ENCODE measurements around the gene CD163L1.
"Not testable (repeated sequence)": the region's sequence is repeated elsewhere in the genome, so short reads cannot be mapped to it uniquely, and the experiment has no call there.

The CD163L1 gene

GRCh38 chr12:7403466-7403865 is 40.5 kb downstream of the CD163L1 start:
- no peak for DNase-seq

GRCh38 chr12:7399089-7399488 is 44.9 kb downstream of the CD163L1 start:
- DNase-seq = no peak

GRCh38 chr12:7396418-7396817 is 47.5 kb downstream of the CD163L1 start:
- no peak for DNase-seq

- no peak for DNase-seq
These were observed 48.0 kb downstream of the CD163L1 start for GRCh38 chr12:7395950-7396349.

GRCh38 chr12:7387289-7387688 is 56.7 kb downstream of the CD163L1 start:
- no peak for DNase-seq

GRCh38 chr12:7383157-7383556 is 60.8 kb downstream of the CD163L1 start:
- DNase-seq = no peak

- no peak for DNase-seq
These were observed 67.8 kb downstream of the CD163L1 start for GRCh38 chr12:7376196-7376595.

- DNase-seq = no peak
These were observed 68.8 kb downstream of the CD163L1 start for GRCh38 chr12:7375145-7375543.

- no peak for DNase-seq
These were observed 69.4 kb downstream of the CD163L1 start for GRCh38 chr12:7374423-7375144.

GRCh38 chr12:7373226-7373625 is 70.7 kb downstream of the CD163L1 start:
- DNase-seq = no peak

- no peak for DNase-seq
These were observed 74.7 kb downstream of the CD163L1 start for GRCh38 chr12:7369274-7369729.

GRCh38 chr12:7362734-7363133 is 81.2 kb downstream of the CD163L1 start:
- DNase-seq = no peak

GRCh38 chr12:7361265-7361664 is 82.7 kb downstream of the CD163L1 start:
- DNase-seq = no peak

GRCh38 chr12:7354529-7354928 is 89.4 kb downstream of the CD163L1 start:
- DNase-seq = no peak

GRCh38 chr12:7352661-7353060 is 91.3 kb downstream of the CD163L1 start:
- no peak for DNase-seq

GRCh38 chr12:7351177-7351576 is 92.8 kb downstream of the CD163L1 start:
- no peak for DNase-seq

GRCh38 chr12:7349418-7349817 is 94.5 kb downstream of the CD163L1 start:
- DNase-seq = no peak

- no peak for DNase-seq
These were observed 97.3 kb downstream of the CD163L1 start for GRCh38 chr12:7346551-7347225.

GRCh38 chr12:7344833-7345606 is 98.9 kb downstream of the CD163L1 start:
- no peak for DNase-seq

GRCh38 chr12:7339675-7340074 is 104.3 kb downstream of the CD163L1 start:
- no peak for DNase-seq

- DNase-seq = not testable (repeated sequence)
These were observed 106.2 kb downstream of the CD163L1 start for GRCh38 chr12:7337790-7338189.

- no peak for DNase-seq
These were observed 116.0 kb downstream of the CD163L1 start for GRCh38 chr12:7327918-7328317.

GRCh38 chr12:7324176-7324575 is 119.8 kb downstream of the CD163L1 start:
- DNase-seq = no peak

- DNase-seq = no peak
These were observed 121.4 kb downstream of the CD163L1 start for GRCh38 chr12:7322599-7322998.

Data from activated CD4-positive, alpha-beta T cell treated with anti-CD3 and anti-CD28 coated beads, Interleukin-2, amount 50 U/mL, for 1 hour (primary cell).